ENCODE data around the gene SLC2A6.
A peak's percentile ranks its signal among the peaks of the same experiment; 100 is the strongest.

Gene SLC2A6

DNA sequence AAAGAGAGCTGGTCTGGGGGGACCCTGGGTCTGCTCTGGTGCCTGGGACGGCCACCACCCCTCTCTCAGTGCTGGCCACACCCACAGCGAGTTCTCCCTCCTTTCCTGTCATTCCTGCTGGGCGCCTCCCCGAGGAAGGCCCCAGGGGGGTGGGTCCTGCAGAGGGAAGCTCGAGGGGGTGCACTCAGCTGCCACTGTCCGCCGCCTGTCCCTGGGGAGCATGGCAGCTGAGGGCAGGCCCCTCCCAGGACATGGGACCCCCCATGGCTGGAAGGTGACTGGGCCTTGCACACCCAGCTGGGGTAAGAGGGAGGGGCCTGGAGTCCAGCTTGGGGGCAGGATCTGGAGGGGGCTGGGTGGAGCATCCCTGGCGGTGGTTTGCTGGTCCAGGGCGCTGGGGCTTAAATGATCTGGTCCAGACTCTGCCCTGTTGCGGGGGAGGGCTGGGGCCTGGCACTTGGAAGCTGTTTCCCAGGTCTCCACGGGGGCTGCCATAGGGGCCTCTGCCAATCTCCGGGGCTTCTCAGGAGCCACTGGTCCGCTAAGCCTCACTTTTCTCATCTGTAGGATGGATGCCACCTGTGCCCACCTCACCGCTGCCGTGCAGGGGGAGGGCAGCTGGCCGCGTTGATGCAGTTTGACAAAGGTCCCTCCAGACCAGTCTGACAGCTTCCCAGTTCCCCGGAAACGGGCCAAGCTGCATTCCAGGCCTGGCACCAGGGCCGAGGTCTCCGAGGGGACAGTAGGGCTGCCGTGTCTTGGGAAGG lies 6.0 kb upstream of the SLC2A6 start:
- Histone ChIP-seq H3K9me3 (ENCODE audit: control insufficient read depth in 1 of 2, low read length in 2 of 2) (no peaks in the 10 kb centered on the region), H3K27ac (ENCODE audit: low read length) (no peak overlapping the region), H3K4me1 (ENCODE audit: control insufficient read depth in 1 of 2, insufficient read depth in 2 of 2, low read length in 2 of 2) (no peaks in the 10 kb centered on the region), H3K4me3 (ENCODE audit: low read depth in 1 of 2, low read length in 2 of 2) (no peak overlapping the region), H3K27me3 (ENCODE audit: low read depth, low read length) (no peaks in the 10 kb centered on the region), H3K36me3 (ENCODE audit: control insufficient read depth in 1 of 2, insufficient read depth in 2 of 2, low read length in 2 of 2) (no peaks in the 10 kb centered on the region)

- Histone ChIP-seq H3K36me3 (ENCODE audit: control insufficient read depth in 1 of 2, insufficient read depth in 2 of 2, low read length in 2 of 2) (no peaks in the 10 kb centered on the region), H3K27me3 (ENCODE audit: low read depth, low read length) (no peaks in the 10 kb centered on the region), H3K4me3 (ENCODE audit: low read depth in 1 of 2, low read length in 2 of 2) (no peak overlapping the region), H3K9me3 (ENCODE audit: control insufficient read depth in 1 of 2, low read length in 2 of 2) (no peaks in the 10 kb centered on the region), H3K4me1 (ENCODE audit: control insufficient read depth in 1 of 2, insufficient read depth in 2 of 2, low read length in 2 of 2) (peaks cover 0 to 10% of the 10 kb centered on the region in 2 donors), H3K27ac (ENCODE audit: low read length) (no peak overlapping the region)
Measured at GRCh38 chr9:133483611-133484010, 4.7 kb upstream of the SLC2A6 start.

GRCh38 chr9:133477992-133478850 lies 678 bp downstream of the SLC2A6 start:
- Histone ChIP-seq H3K4me3 (ENCODE audit: low read depth in 1 of 2, low read length in 2 of 2) (peak overlapping the region; percentile 21 to 80), H3K4me1 (ENCODE audit: control insufficient read depth in 1 of 2, insufficient read depth in 2 of 2, low read length in 2 of 2) (peaks cover 0 to 16% of the 10 kb centered on the region in 2 donors), H3K27ac (ENCODE audit: low read length) (no peak overlapping the region)

GRCh38 chr9:133477461-133477860 lies 1.4 kb downstream of the SLC2A6 start:
- Histone ChIP-seq H3K4me1 (ENCODE audit: control insufficient read depth in 1 of 2, insufficient read depth in 2 of 2, low read length in 2 of 2) (peaks cover 0 to 16% of the 10 kb centered on the region in 2 donors), H3K9me3 (ENCODE audit: control insufficient read depth in 1 of 2, low read length in 2 of 2) (no peaks in the 10 kb centered on the region), H3K27ac (ENCODE audit: low read length) (no peak overlapping the region), H3K36me3 (ENCODE audit: control insufficient read depth in 1 of 2, insufficient read depth in 2 of 2, low read length in 2 of 2) (no peaks in the 10 kb centered on the region), H3K27me3 (ENCODE audit: low read depth, low read length) (no peaks in the 10 kb centered on the region), H3K4me3 (ENCODE audit: low read depth in 1 of 2, low read length in 2 of 2) (no peak overlapping the region)

More at GRCh38 chr9:133477992-133478850, 678 bp downstream of the SLC2A6 start:
- Histone ChIP-seq H3K36me3 (ENCODE audit: control insufficient read depth in 1 of 2, insufficient read depth in 2 of 2, low read length in 2 of 2) (no peaks in the 10 kb centered on the region), H3K27me3 (ENCODE audit: low read depth, low read length) (no peaks in the 10 kb centered on the region), H3K9me3 (ENCODE audit: control insufficient read depth in 1 of 2, low read length in 2 of 2) (no peaks in the 10 kb centered on the region)

DNA sequence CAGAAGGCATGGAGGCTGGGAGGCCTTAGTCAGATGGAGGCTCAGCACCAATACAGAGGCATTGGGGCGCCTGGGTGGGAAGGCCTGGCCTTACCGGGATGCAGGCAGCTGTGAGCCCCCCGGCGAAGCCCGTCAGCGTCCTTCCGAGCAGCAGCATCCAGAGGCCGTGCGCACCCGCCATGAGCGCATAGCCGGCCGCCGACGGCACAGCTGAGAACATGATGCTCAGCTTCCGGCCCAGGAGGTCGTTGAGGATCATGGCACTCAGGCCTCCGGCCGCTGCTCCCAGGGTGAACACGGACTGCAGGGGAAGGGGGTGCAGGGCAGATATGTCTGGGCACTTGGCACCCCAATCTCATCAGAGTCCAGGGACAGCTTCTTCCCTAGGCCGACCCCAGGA lies 2.0 kb downstream of the SLC2A6 start:
- H3K27ac ChIP-seq (ENCODE audit: low read length): no peak overlapping the region
- H3K9me3 ChIP-seq (ENCODE audit: control insufficient read depth in 1 of 2, low read length in 2 of 2): no peaks in the 10 kb centered on the region
- H3K27me3 ChIP-seq (ENCODE audit: low read depth, low read length): no peaks in the 10 kb centered on the region
- peaks cover 0 to 16% of the 10 kb centered on the region in 2 donors for H3K4me1 ChIP-seq (ENCODE audit: control insufficient read depth in 1 of 2, insufficient read depth in 2 of 2, low read length in 2 of 2)
- H3K36me3 ChIP-seq (ENCODE audit: control insufficient read depth in 1 of 2, insufficient read depth in 2 of 2, low read length in 2 of 2): no peaks in the 10 kb centered on the region
- H3K4me3 ChIP-seq (ENCODE audit: low read depth in 1 of 2, low read length in 2 of 2): no peak overlapping the region

GRCh38 chr9:133476036-133476931 lies 2.6 kb downstream of the SLC2A6 start:
- H3K9me3 ChIP-seq (ENCODE audit: control insufficient read depth in 1 of 2, low read length in 2 of 2): no peaks in the 10 kb centered on the region
- no peaks in the 10 kb centered on the region for H3K27me3 ChIP-seq (ENCODE audit: low read depth, low read length)
- peaks cover 0 to 16% of the 10 kb centered on the region in 2 donors for H3K4me1 ChIP-seq (ENCODE audit: control insufficient read depth in 1 of 2, insufficient read depth in 2 of 2, low read length in 2 of 2)
- no peak overlapping the region for H3K27ac ChIP-seq (ENCODE audit: low read length)
- no peak overlapping the region for H3K4me3 ChIP-seq (ENCODE audit: low read depth in 1 of 2, low read length in 2 of 2)
- H3K36me3 ChIP-seq (ENCODE audit: control insufficient read depth in 1 of 2, insufficient read depth in 2 of 2, low read length in 2 of 2): no peaks in the 10 kb centered on the region

DNA sequence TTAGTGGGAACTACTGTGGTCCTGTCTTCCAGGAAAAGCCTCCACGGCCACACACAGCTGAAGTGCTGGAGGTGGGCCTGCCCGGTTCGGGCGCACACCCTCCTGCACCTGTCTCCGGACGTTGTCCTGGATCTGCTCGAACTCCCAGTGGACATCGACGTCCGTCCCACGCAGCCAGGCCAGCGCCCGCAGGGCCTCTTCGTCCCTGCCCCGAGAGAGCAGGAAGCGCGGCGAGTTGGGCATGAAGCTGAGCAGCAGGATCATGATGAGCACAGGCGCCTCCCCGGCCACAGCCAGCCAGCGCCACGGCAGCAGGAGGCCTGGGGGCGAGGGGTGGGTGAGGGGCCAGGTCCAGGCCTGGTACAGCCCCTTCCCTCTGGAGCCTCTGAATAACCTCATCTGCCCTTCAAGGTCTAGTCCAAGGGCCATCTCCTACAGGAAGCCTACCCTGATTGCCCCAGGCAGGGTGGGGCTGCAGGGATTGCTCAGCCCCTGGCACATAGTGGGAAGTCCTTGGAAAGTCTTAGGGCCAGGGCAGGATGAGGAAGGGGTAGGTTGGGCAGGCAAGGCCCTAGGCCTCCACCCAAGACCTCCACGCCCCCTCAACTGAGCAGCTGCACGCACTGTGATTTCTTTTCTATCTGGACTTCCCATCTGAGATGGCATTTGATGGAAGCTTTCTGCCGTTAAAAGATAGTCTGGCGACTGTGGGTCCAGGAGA lies 3.4 kb downstream of the SLC2A6 start:
- Histone ChIP-seq H3K9me3 (ENCODE audit: control insufficient read depth in 1 of 2, low read length in 2 of 2) (no peaks in the 10 kb centered on the region), H3K4me3 (ENCODE audit: low read depth in 1 of 2, low read length in 2 of 2) (no peak overlapping the region), H3K27me3 (ENCODE audit: low read depth, low read length) (no peaks in the 10 kb centered on the region), H3K27ac (ENCODE audit: low read length) (no peak overlapping the region), H3K36me3 (ENCODE audit: control insufficient read depth in 1 of 2, insufficient read depth in 2 of 2, low read length in 2 of 2) (no peaks in the 10 kb centered on the region), H3K4me1 (ENCODE audit: control insufficient read depth in 1 of 2, insufficient read depth in 2 of 2, low read length in 2 of 2) (peaks cover 0 to 16% of the 10 kb centered on the region in 2 donors)

DNA sequence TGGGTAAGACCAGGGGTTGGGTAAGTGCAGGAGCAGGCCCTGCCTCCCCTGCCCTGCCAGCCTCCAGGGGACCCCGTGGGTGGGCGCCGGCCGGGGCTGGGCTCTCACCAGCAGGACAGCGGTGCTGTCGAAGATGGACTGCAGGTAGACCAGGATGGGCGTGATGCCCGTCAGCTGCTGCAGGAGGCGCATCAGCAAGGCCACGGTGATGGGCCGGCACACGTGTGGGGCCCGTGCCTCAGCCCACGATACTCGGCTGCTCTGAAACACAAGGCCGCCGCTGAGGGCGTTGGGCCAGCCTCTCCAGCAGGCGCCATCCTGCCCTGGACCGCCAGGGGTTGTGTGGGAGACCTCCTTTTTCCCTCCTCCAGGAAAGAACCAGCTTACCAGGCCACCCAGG lies 4.0 kb downstream of the SLC2A6 start:
- Histone ChIP-seq H3K36me3 (ENCODE audit: control insufficient read depth in 1 of 2, insufficient read depth in 2 of 2, low read length in 2 of 2) (no peaks in the 10 kb centered on the region), H3K27me3 (ENCODE audit: low read depth, low read length) (no peaks in the 10 kb centered on the region), H3K27ac (ENCODE audit: low read length) (no peak overlapping the region), H3K9me3 (ENCODE audit: control insufficient read depth in 1 of 2, low read length in 2 of 2) (no peaks in the 10 kb centered on the region), H3K4me3 (ENCODE audit: low read depth in 1 of 2, low read length in 2 of 2) (no peak overlapping the region), H3K4me1 (ENCODE audit: control insufficient read depth in 1 of 2, insufficient read depth in 2 of 2, low read length in 2 of 2) (peaks cover 0 to 16% of the 10 kb centered on the region in 2 donors)

- Histone ChIP-seq H3K4me3 (ENCODE audit: low read depth in 1 of 2, low read length in 2 of 2) (no peak overlapping the region), H3K27ac (ENCODE audit: low read length) (no peak overlapping the region), H3K27me3 (ENCODE audit: low read depth, low read length) (no peaks in the 10 kb centered on the region), H3K9me3 (ENCODE audit: control insufficient read depth in 1 of 2, low read length in 2 of 2) (no peaks in the 10 kb centered on the region), H3K4me1 (ENCODE audit: control insufficient read depth in 1 of 2, insufficient read depth in 2 of 2, low read length in 2 of 2) (peaks cover 0 to 11% of the 10 kb centered on the region in 2 donors), H3K36me3 (ENCODE audit: control insufficient read depth in 1 of 2, insufficient read depth in 2 of 2, low read length in 2 of 2) (peaks cover 0 to 4% of the 10 kb centered on the region in 2 donors)
Measured at GRCh38 chr9:133474215-133474614, 4.7 kb downstream of the SLC2A6 start.

- Histone ChIP-seq H3K9me3 (ENCODE audit: control insufficient read depth in 1 of 2, low read length in 2 of 2) (no peaks in the 10 kb centered on the region), H3K36me3 (ENCODE audit: control insufficient read depth in 1 of 2, insufficient read depth in 2 of 2, low read length in 2 of 2) (peaks cover 0 to 8% of the 10 kb centered on the region in 2 donors), H3K27me3 (ENCODE audit: low read depth, low read length) (no peaks in the 10 kb centered on the region), H3K4me3 (ENCODE audit: low read depth in 1 of 2, low read length in 2 of 2) (no peak overlapping the region), H3K4me1 (ENCODE audit: control insufficient read depth in 1 of 2, insufficient read depth in 2 of 2, low read length in 2 of 2) (peaks cover 0 to 7% of the 10 kb centered on the region in 2 donors), H3K27ac (ENCODE audit: low read length) (no peak overlapping the region)
Measured at GRCh38 chr9:133473743-133474142, 5.2 kb downstream of the SLC2A6 start.
